Endodermal cell (in vitro differentiated cells): ENCODE data around the gene ATG4D. TPM values are rescaled to one million over a fixed set of nuclear protein-coding genes. Genes with fewer than 3 reads are reported as not detected.

ENCODE experiments used
- DNase-seq: peaks from one replicate; pipeline ENCODE4 v3.0.0-alpha.2; 2017
- H3K27ac ChIP-seq: 2 replicates; pipeline ENCODE4 v1.5.1; 2013; ENCODE audit warnings: mild to moderate bottlenecking, low read depth, low read length, moderate library complexity
- H3K27me3 ChIP-seq: 2 replicates; pipeline ENCODE4 v1.6.1; 2013; ENCODE audit warnings: mild to moderate bottlenecking, low read length, moderate library complexity; ENCODE audit not compliant: insufficient read depth, control insufficient read depth, poor library complexity, severe bottlenecking
- H3K36me3 ChIP-seq: 2 replicates; pipeline ENCODE4 v1.7.0; 2013; ENCODE audit warnings: mild to moderate bottlenecking, low read length, moderate library complexity; ENCODE audit not compliant: control insufficient read depth, insufficient read depth
- H3K4me1 ChIP-seq: one replicate; pipeline ENCODE4 v1.7.0; 2013; ENCODE audit warnings: low read length; ENCODE audit not compliant: control insufficient read depth, insufficient read depth
- H3K4me3 ChIP-seq: 2 replicates; pipeline ENCODE4 v1.5.1; 2013; ENCODE audit warnings: mild to moderate bottlenecking, low read length, moderate library complexity
- H3K9ac ChIP-seq: 2 replicates; pipeline ENCODE4 v1.6.1; 2013; ENCODE audit warnings: mild to moderate bottlenecking, low read length, moderate library complexity; ENCODE audit not compliant: poor library complexity, severe bottlenecking; ENCODE audit errors: extremely low read depth
- H3K9me3 ChIP-seq: 2 replicates; pipeline ENCODE4 v1.6.1; 2013; ENCODE audit warnings: mild to moderate bottlenecking, low read length, moderate library complexity; ENCODE audit not compliant: control insufficient read depth
- H3K27ac Mint-ChIP-seq: 2 replicates; pipeline ENCODE4 v1.8.0; 2020; ENCODE audit warnings: mixed read lengths
- H3K27me3 Mint-ChIP-seq: 2 replicates; pipeline ENCODE4 v1.8.0; 2021; ENCODE audit warnings: mild to moderate bottlenecking, mixed read lengths; ENCODE audit not compliant: insufficient read depth
- H3K36me3 Mint-ChIP-seq: 2 replicates; pipeline ENCODE4 v1.8.0; 2020; ENCODE audit warnings: low read depth, mixed read lengths
- H3K4me1 Mint-ChIP-seq: 2 replicates; pipeline ENCODE4 v1.8.0; 2020; ENCODE audit warnings: mixed read lengths
- H3K4me3 Mint-ChIP-seq: 2 replicates; pipeline ENCODE4 v1.8.0; 2020; ENCODE audit warnings: mild to moderate bottlenecking, moderate library complexity, mixed read lengths
- H3K9me3 Mint-ChIP-seq: 2 replicates; pipeline ENCODE4 v1.8.0; 2020; ENCODE audit warnings: mild to moderate bottlenecking, mixed read lengths
- WGBS, 2 experiments: methylation state at CpG; one replicate each; pipeline versions ENCODE4 v1.1.5 to v1.1.7; 2013; ENCODE audit warnings: missing lambda C conversion rate in 2 of 2, mixed read lengths in 1 of 2; ENCODE audit not compliant: insufficient coverage in 1 of 2, insufficient read length in 1 of 2; 5-methylcytosine and 5-hydroxymethylcytosine counted together
- total RNA-seq, 2 donors: library from RNA; stranded (reverse); fragmentation: NEBNext Ultra II Directional in 1 of 2; extraction: Animal tissue kit (Norgen Biotek cat#: 25700) in 1 of 2; gene quantifications; 2 replicates in 1 of 2; 3 replicates in 1 of 2; pipeline ENCODE4 v1.2.1, GENCODE V29; 2021
- TF ChIP-seq, protein P1 (sequence below): fragments of 200-600 bp; sonication (generic); conservative IDR thresholded peaks from 2 replicates; pipeline ENCODE4 v1.5.0; 2021; ENCODE audit warnings: antibody characterized with exemption, mild to moderate bottlenecking

Gene ATG4D
- total RNA-seq, 2 donors from 2014 or later = 37.9 to 44.8 TPM

DNA sequence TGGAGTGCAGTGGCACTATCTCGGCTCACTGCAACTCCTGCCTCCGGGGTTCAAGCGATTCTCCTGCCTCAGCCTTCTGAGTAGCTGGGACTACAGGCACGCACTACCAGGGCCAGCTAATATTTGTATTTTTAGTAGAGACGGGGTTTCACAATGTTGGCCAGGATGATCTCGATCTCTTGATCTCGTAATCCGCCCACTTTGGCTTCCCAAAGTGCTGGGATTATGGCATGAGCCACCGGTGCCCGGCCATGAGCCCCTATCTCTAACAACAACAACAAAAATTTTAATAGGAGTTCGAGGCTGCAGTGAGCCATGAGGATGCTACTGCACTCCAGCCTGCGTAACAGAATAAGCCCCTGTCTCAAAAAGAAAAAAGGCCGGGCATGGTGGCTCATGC lies 38.4 kb downstream of the ATG4D start:
- TF ChIP-seq, protein P1, sequence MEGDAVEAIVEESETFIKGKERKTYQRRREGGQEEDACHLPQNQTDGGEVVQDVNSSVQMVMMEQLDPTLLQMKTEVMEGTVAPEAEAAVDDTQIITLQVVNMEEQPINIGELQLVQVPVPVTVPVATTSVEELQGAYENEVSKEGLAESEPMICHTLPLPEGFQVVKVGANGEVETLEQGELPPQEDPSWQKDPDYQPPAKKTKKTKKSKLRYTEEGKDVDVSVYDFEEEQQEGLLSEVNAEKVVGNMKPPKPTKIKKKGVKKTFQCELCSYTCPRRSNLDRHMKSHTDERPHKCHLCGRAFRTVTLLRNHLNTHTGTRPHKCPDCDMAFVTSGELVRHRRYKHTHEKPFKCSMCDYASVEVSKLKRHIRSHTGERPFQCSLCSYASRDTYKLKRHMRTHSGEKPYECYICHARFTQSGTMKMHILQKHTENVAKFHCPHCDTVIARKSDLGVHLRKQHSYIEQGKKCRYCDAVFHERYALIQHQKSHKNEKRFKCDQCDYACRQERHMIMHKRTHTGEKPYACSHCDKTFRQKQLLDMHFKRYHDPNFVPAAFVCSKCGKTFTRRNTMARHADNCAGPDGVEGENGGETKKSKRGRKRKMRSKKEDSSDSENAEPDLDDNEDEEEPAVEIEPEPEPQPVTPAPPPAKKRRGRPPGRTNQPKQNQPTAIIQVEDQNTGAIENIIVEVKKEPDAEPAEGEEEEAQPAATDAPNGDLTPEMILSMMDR = no peak
- Mint-ChIP-seq H3K9me3 (no peaks in the 10 kb centered on the region), H3K27ac (no peak overlapping the region), H3K27me3 (peaks cover under 1% of the 10 kb centered on the region), H3K36me3 (peaks cover 47% of the 10 kb centered on the region), H3K4me3 (no peak overlapping the region), H3K4me1 (peaks cover 3% of the 10 kb centered on the region)
- Histone ChIP-seq H3K9ac (no peak overlapping the region), H3K9me3 (no peaks in the 10 kb centered on the region), H3K27ac (no peak overlapping the region), H3K4me3 (no peak overlapping the region), H3K36me3 (no peaks in the 10 kb centered on the region), H3K27me3 (no peaks in the 10 kb centered on the region), H3K4me1 (no peaks in the 10 kb centered on the region)
- no peak for DNase-seq
- 92 to 98% methylated on average over 11 to 13 of the region's 13 CpGs for WGBS, 2 experiments

DNA sequence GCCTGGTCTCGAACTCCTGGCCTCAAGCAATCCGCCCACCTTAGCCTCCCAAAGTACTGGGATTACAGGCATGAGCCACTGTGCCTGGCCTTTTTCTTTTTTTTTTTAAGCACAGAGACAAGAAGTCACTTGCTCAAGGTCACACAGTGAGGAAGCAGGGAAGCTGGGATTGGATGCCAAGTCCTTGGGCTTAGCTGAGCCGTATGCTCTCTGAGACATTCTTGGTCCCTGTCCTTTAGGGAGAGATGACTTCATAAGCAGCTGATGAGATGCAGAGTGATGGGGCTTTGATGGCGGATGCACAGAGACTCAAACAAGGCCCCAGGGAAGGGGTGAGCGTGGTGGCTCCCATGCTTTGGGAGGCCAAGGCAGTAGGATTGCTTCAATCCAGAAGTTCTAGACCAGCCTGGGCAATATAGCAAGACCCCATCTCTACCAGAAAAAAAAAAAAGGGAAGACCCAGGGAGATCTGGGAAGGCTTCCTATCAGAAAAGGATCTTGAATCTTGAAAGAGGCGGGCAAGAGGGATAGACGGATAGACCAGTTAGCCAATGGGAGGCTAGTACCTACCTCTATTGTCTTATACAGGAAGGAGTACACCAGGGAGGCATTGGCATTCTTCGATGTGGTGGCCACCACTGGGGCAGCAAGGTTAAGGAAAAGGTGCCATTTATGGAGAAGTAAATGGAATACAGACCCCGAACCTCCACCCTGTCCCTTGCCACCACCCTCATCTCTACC lies 39.5 kb downstream of the ATG4D start:
- Histone ChIP-seq H3K36me3 (no peaks in the 10 kb centered on the region), H3K27ac (no peak overlapping the region), H3K27me3 (no peaks in the 10 kb centered on the region), H3K4me3 (no peak overlapping the region), H3K4me1 (no peaks in the 10 kb centered on the region), H3K9ac (no peak overlapping the region), H3K9me3 (no peaks in the 10 kb centered on the region)
- Mint-ChIP-seq H3K4me1 (peaks cover 5% of the 10 kb centered on the region), H3K9me3 (no peaks in the 10 kb centered on the region), H3K27me3 (peaks cover 4% of the 10 kb centered on the region), H3K4me3 (no peak overlapping the region), H3K36me3 (peaks cover 41% of the 10 kb centered on the region), H3K27ac (no peak overlapping the region)
- TF ChIP-seq, protein P1 = no peak
- 87 to 91% methylated on average over 6 to 7 of the region's 9 CpGs for WGBS, 2 experiments
- DNase-seq = peak; percentile 64

DNA sequence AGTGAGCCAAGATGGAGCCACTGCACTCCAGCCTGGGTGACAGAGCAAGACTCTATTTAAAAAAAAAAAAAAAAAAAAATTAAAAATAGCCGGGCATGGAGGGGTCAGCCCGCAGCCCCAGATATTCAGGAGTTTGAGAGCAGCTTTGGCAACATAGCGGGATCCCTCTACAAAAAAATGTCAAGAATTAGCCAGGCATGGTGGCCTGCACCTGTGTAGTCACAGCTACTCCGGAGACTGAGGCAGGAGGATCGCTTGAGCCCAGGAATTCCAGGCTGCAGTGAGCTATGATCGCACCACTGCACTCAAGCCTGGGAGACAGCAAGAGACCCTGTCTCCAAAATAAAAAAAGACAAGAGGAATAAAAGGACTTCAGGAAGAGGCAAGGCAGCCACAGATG lies 42.7 kb downstream of the ATG4D start:
- Mint-ChIP-seq H3K36me3 (peaks cover 22% of the 10 kb centered on the region), H3K9me3 (no peaks in the 10 kb centered on the region), H3K27me3 (peaks cover 11% of the 10 kb centered on the region), H3K27ac (peak overlapping the region; percentile 96), H3K4me3 (peak overlapping the region; percentile 97), H3K4me1 (peaks cover 5% of the 10 kb centered on the region)
- TF ChIP-seq, protein P1 = no peak
- Histone ChIP-seq H3K27ac (no peak overlapping the region), H3K27me3 (no peaks in the 10 kb centered on the region), H3K4me1 (no peaks in the 10 kb centered on the region), H3K36me3 (no peaks in the 10 kb centered on the region), H3K9me3 (no peaks in the 10 kb centered on the region), H3K4me3 (peak overlapping the region; percentile 78), H3K9ac (no peak overlapping the region)
- WGBS, 2 experiments = 87 to 91% methylated on average over 4 to 6 of the region's 6 CpGs
- no peak for DNase-seq
